Astrocyte (in vitro differentiated cells and primary cell): ENCODE measurements around the gene MMP24OS. TPM values are rescaled to one million over a fixed set of nuclear protein-coding genes. Genes with fewer than 3 reads are reported as not detected.

Experiments used
- DNase-seq: peaks from one replicate; pipeline ENCODE4 v3.0.0-alpha.2; 2010; ENCODE audit warnings: low read depth
- FAIRE-seq: peaks from 2 replicates; lab custom pipeline; 2011; peaks lifted over from hg19 to GRCh38; lab: Jason Lieb, UNC
- H2AFZ ChIP-seq: 2 replicates; pipeline ENCODE4 v1.6.0; 2012; ENCODE audit warnings: low read depth, low read length, inconsistent platforms
- H3K27ac ChIP-seq: 2 replicates; pipeline ENCODE4 v1.5.1; 2011; ENCODE audit warnings: low read depth, low read length, inconsistent platforms
- H3K27me3 ChIP-seq: 2 replicates; pipeline ENCODE4 v1.6.0; 2011; ENCODE audit warnings: low read length, inconsistent platforms; ENCODE audit not compliant: insufficient read depth
- H3K36me3 ChIP-seq: 2 replicates; pipeline ENCODE4 v1.5.1; 2011; ENCODE audit warnings: low read length, inconsistent platforms; ENCODE audit not compliant: insufficient read depth
- H3K4me1 ChIP-seq: 2 replicates; pipeline ENCODE4 v1.5.1; 2011; ENCODE audit warnings: low read length, inconsistent platforms; ENCODE audit not compliant: insufficient read depth
- H3K4me2 ChIP-seq: 2 replicates; pipeline ENCODE4 v1.6.0; 2012; ENCODE audit warnings: low read length, inconsistent platforms
- H3K4me3 ChIP-seq: 2 replicates; pipeline ENCODE4 v1.5.1; 2011; ENCODE audit warnings: low read depth, mild to moderate bottlenecking, low read length, inconsistent platforms; ENCODE audit not compliant: insufficient read depth
- H3K79me2 ChIP-seq: 2 replicates; pipeline ENCODE4 v1.6.0; 2012; ENCODE audit warnings: mild to moderate bottlenecking, low read length, inconsistent platforms; ENCODE audit not compliant: insufficient read depth
- H3K9ac ChIP-seq: 2 replicates; pipeline ENCODE4 v1.6.0; 2012; ENCODE audit warnings: mild to moderate bottlenecking, low read length, inconsistent platforms
- H3K9me3 ChIP-seq: 2 replicates; pipeline ENCODE4 v1.5.1; 2012; ENCODE audit warnings: low read depth, mild to moderate bottlenecking, low read length, inconsistent platforms; ENCODE audit not compliant: insufficient read depth
- H4K20me1 ChIP-seq: 2 replicates; pipeline ENCODE4 v1.6.0; 2012; ENCODE audit warnings: low read length, inconsistent platforms; ENCODE audit not compliant: insufficient read depth
- H3K27ac Mint-ChIP-seq: one replicate; pipeline ENCODE4 v1.8.0; 2021; ENCODE audit warnings: mild to moderate bottlenecking, mixed read lengths; ENCODE audit not compliant: unreplicated experiment
- H3K27me3 Mint-ChIP-seq: one replicate; pipeline ENCODE4 v1.8.0; 2021; ENCODE audit warnings: low read depth, mixed read lengths; ENCODE audit not compliant: unreplicated experiment
- H3K36me3 Mint-ChIP-seq: one replicate; pipeline ENCODE4 v1.8.0; 2021; ENCODE audit warnings: low read depth, mixed read lengths; ENCODE audit not compliant: unreplicated experiment
- H3K4me1 Mint-ChIP-seq: one replicate; pipeline ENCODE4 v1.8.0; 2021; ENCODE audit warnings: low read depth, mixed read lengths; ENCODE audit not compliant: unreplicated experiment
- H3K4me3 Mint-ChIP-seq: one replicate; pipeline ENCODE4 v1.8.0; 2021; ENCODE audit warnings: mild to moderate bottlenecking, moderate library complexity, mixed read lengths; ENCODE audit not compliant: unreplicated experiment
- H3K9me3 Mint-ChIP-seq: one replicate; pipeline ENCODE4 v1.8.0; 2021; ENCODE audit warnings: mild to moderate bottlenecking, mixed read lengths; ENCODE audit not compliant: unreplicated experiment
- EZH2 ChIP-seq: IDR thresholded peaks from 2 replicates; pipeline ENCODE4 v1.6.1; 2012; ENCODE audit warnings: mild to moderate bottlenecking, low read length, inconsistent platforms; ENCODE audit not compliant: insufficient read depth
- total RNA-seq: library from RNA; stranded (reverse); gene quantifications from 2 replicates; pipeline ENCODE4 v1.2.1, GENCODE V29; 2021
- TF ChIP-seq, protein P1 (sequence below): IDR thresholded peaks from 2 replicates; pipeline ENCODE4 v1.5.1; 2011; ENCODE audit warnings: low read depth, mild to moderate bottlenecking, inconsistent platforms, low read length, moderate library complexity; ENCODE audit not compliant: insufficient read depth

Gene MMP24OS
- total RNA-seq, 1 donor from 2014 or later: 86.5 TPM

DNA sequence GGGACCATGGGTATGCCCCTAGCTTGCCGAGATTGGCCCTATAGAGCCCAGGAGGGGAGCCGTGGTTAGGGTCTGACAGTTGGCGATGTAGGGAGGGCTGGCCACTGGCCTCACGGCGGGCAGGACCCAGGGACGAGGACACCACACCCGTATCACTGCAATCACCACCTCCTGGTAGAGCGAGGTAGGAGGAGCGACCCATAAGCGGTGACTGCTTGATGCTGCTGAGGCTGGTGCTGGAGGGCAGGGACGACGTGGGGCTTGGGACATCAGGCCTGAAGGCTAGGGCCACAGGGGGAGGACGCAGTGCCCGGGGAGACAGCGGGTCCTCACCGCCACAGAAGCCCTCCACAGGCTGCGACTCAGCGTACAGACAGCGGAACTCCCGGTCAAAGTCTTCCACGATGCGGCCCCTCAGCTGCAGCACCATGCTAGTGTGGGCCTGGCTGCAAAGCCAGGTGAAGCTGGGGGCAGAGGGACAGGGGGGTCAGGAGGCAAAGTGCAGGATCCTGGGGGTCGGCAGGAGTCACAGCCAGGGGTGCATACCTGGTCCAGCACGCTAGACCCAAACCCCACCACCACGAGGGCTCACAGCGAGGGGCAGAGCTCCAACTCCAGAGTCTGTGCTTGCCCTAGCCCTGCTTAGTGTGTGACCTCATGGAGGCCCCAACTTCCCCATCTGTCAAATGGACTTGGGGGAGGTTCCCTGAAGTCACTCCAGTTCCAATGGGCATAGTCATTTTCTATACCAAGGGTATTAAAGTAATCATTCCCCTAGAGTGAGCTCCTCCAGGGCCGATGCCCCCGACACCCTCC lies 9.8 kb upstream of the MMP24OS start:
- no peak overlapping the region for H3K4me3 Mint-ChIP-seq
- H3K27me3 Mint-ChIP-seq: peaks cover 13% of the 10 kb centered on the region
- H3K4me1 ChIP-seq: peaks cover 14% of the 10 kb centered on the region
- H3K4me1 Mint-ChIP-seq: peaks cover 5% of the 10 kb centered on the region
- DNase-seq (no peak), FAIRE-seq (no peak)
- H3K27ac Mint-ChIP-seq: no peak overlapping the region
- H3K9me3 Mint-ChIP-seq: no peaks in the 10 kb centered on the region
- no peak for TF ChIP-seq EZH2
- TF ChIP-seq, protein P1, sequence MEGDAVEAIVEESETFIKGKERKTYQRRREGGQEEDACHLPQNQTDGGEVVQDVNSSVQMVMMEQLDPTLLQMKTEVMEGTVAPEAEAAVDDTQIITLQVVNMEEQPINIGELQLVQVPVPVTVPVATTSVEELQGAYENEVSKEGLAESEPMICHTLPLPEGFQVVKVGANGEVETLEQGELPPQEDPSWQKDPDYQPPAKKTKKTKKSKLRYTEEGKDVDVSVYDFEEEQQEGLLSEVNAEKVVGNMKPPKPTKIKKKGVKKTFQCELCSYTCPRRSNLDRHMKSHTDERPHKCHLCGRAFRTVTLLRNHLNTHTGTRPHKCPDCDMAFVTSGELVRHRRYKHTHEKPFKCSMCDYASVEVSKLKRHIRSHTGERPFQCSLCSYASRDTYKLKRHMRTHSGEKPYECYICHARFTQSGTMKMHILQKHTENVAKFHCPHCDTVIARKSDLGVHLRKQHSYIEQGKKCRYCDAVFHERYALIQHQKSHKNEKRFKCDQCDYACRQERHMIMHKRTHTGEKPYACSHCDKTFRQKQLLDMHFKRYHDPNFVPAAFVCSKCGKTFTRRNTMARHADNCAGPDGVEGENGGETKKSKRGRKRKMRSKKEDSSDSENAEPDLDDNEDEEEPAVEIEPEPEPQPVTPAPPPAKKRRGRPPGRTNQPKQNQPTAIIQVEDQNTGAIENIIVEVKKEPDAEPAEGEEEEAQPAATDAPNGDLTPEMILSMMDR: no peak
- no peaks in the 10 kb centered on the region for H3K36me3 ChIP-seq
- no peaks in the 10 kb centered on the region for H3K27me3 ChIP-seq
- no peak overlapping the region for H2AFZ ChIP-seq
- H3K4me2 ChIP-seq: no peak overlapping the region
- H4K20me1 ChIP-seq: peaks cover 8% of the 10 kb centered on the region
- H3K9ac ChIP-seq: no peak overlapping the region
- H3K9me3 ChIP-seq: no peaks in the 10 kb centered on the region
- no peak overlapping the region for H3K4me3 ChIP-seq
- no peaks in the 10 kb centered on the region for H3K36me3 Mint-ChIP-seq
- no peak overlapping the region for H3K27ac ChIP-seq
- peaks cover 19% of the 10 kb centered on the region for H3K79me2 ChIP-seq

DNA sequence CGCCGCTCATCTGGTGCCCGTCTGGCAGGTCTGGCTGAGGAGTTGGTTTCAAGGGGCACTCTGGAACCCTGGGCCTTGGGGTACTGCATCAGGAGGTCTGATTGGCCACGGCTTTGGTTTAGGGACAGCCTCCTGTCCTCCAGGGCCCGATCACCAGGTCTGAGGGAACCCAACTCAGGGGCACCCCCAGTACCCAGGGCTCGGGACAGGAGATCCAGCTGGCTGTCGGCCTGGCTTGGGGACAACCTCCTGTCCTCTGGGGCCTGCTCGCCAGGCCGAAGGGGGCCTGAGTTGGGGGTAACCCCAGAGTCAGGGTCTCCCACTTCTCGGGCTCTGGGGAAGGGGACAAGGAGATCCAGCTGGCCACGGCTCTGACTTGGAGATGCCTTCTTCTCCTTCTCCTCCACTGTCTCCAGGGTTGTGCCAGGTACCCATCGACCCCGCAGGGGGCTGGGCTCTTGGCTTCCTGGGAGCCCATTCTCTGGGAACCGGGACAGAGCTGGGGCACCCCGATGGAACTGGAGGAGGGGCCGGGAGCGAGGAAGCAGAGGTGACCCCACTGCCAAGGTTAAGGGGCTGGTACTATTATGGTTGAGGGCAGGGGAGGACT lies 9.1 kb upstream of the MMP24OS start:
- Histone ChIP-seq H3K4me2 (no peak overlapping the region), H3K4me3 (no peak overlapping the region), H3K9ac (no peak overlapping the region), H3K27me3 (no peaks in the 10 kb centered on the region), H3K9me3 (no peaks in the 10 kb centered on the region), H3K27ac (no peak overlapping the region), H4K20me1 (peaks cover 8% of the 10 kb centered on the region), H3K36me3 (no peaks in the 10 kb centered on the region), H3K4me1 (peaks cover 18% of the 10 kb centered on the region), H2AFZ (no peak overlapping the region), H3K79me2 (peaks cover 26% of the 10 kb centered on the region)
- no peak for TF ChIP-seq EZH2
- TF ChIP-seq, protein P1: no peak
- H3K27me3 Mint-ChIP-seq: peaks cover 9% of the 10 kb centered on the region
- H3K9me3 Mint-ChIP-seq: no peaks in the 10 kb centered on the region
- FAIRE-seq (no peak), DNase-seq (no peak)
- H3K36me3 Mint-ChIP-seq: peaks cover 5% of the 10 kb centered on the region
- no peak overlapping the region for H3K4me3 Mint-ChIP-seq
- peaks cover 9% of the 10 kb centered on the region for H3K4me1 Mint-ChIP-seq
- no peak overlapping the region for H3K27ac Mint-ChIP-seq
